ENCODE results near the gene SCAMP3.

Gene SCAMP3

DNA sequence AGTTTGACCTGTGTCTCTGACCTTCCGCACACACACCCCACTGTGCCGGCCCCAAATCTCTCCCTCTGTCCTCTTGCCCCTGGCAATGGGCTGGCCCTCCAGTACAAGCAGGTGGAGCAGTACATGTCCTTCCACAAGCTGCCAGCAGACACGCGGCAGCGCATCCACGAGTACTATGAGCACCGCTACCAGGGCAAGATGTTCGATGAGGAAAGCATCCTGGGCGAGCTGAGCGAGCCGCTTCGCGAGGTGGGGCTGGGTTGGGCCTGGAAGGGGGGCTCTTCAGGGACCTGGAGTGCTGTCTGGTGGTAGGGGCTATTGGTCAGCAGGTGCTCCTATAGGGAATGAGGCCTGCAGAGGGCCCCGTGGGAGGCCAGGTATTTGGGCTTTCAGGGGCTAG, 22.9 kb upstream of the SCAMP3 start:
- DNase-seq: no peak

DNA sequence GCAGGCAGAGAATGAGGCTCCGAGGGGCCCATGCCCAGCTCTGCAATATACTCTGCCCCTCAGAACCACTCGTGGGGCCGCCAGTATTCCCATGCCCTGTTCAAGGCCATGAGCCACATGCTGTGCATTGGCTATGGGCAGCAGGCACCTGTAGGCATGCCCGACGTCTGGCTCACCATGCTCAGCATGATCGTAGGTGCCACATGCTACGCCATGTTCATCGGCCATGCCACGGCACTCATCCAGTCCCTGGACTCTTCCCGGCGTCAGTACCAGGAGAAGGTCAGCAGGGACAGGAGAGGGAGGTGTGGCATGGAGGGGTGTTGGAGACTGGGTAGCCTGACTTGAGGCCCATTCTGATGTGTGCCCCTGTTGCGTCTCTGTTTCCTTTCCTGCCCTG, 22.3 kb upstream of the SCAMP3 start:
- DNase-seq: no peak

DNA sequence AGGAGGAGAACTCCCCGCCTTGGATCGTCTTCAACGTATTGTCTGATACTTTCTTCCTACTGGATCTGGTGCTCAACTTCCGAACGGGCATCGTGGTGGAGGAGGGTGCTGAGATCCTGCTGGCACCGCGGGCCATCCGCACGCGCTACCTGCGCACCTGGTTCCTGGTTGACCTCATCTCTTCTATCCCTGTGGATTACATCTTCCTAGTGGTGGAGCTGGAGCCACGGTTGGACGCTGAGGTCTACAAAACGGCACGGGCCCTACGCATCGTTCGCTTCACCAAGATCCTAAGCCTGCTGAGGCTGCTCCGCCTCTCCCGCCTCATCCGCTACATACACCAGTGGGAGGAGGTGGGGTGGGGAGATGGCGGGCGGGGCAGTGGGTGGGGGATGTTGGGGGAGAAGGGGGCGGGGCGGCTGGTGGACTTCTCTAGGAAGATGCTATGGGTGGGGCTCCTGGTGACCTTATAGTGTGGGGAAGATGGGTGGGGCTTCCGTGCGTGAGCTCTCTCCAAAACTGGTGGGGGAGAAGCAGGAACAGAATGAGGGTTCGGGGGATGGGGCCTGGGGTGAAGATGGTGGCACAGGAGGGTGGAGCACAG, 20.4 kb upstream of the SCAMP3 start:
- DNase-seq: no peak

DNA sequence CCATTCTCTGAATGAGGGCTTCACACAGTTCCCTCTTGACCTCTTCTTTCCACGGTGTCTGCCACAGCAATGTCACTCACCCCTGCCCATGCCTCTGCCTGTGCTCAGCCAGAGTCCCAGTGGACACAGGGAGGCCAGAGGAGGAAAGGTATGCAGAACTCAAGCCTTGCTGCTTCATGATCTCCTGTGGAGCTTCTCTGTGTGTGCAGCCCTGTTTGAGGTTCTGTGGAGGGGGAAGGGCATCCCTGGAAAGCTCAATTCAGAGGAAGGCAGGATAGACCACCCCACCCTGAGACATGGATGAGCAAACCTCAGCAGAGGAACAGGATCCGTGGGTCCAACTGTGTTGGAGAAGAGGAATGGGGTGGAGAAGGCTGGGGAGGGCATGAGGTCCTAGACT, 17.1 kb upstream of the SCAMP3 start:
- DNase-seq: no peak

DNA sequence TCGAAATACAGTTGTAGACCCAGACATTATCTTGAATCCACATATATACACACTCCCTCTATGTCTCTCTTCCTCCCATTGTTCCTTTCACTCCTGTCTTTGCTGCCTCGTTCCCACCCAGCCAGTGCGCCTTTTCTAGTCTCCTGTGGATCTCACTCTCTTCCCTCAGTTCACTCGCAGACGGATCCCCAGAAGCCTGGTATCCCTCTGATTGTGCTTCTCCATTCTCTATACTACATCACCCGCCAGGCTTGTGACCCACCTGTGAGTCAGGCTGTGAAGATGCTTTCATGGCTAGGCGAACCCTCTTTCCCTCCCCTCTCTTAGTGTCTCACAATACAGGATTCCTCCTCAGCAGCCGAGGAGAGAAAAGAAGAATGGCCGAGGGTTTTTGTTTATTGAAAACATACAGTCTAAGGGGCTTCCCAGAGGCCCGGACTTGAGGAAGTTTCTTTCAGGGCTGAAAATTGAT, 16.6 kb upstream of the SCAMP3 start:
- DNase-seq: no peak

DNA sequence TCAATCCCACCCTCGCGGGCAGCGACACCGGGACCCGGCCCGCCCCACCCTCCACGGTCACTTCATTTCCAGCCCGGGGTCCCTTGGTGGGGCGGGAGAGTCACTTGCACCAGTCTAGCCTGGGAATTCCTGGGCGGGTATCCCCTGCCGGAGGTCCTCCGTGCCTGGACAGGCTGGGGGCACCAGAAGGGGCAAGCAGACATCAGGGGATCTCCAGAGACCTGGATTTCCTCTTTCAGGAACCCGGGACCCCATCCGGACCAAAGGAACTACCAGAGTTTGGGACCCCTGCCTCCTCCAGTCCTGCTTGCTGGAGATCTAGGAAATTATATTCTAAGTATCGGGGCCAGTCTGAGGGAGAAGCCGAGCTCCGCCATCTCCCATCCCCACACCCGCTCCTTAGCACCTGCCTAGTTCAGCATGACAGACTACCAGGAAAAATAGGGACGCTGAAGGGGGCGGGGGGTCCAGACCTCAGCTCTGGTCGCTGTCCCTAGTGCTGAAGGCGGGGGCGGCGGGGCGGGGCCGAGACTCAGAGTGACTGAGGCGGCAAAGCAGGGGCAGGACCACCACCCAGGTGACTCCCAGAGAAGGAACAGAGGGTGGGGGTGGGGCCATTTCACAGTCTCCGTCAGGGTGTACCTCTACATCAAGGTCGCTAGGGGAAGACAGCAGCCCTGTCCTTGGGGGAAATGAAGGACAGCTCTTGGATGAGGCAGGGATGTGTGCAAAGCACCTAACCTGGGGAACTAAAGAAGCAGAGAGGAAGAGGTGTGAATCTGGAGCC, 15.9 kb upstream of the SCAMP3 start:
- DNase-seq: no peak

DNA sequence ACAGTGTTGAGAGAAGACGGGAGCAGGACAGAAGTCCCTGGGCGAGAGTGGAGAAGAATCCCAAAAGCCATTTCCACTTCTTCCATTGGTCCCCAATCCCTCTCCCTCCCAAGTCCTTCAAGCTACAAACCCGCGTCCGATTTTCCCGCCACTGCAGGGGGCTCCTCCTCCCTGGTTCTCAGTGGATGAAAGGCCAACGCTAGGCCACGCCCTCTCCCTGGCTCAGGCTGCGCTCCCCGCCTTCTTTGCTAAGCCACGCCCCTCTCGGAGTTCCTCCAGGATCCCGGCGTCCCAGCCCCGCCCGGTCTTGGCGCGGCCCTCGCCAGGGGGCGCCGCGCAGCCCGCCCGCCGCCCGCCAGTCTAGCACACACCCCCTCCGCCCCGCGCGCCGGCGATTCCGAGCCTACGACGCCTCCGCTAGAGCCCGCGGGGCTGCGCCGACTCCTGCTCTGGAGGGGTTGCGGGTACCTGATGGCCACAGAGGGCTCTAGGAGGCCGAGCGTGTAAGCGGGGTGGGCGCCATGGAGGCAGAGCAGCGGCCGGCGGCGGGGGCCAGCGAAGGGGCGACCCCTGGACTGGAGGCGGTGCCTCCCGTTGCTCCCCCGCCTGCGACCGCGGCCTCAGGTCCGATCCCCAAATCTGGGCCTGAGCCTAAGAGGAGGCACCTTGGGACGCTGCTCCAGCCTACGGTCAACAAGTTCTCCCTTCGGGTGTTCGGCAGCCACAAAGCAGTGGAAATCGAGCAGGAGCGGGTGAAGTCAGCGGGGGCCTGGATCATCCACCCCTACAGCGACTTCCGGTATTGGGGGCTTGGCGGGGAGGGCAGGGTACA, 15.1 kb upstream of the SCAMP3 start, which contains the start of gene HCN3:
Gene HCN3, plus strand, starts transcription at position 394 of the 832 bp plus-strand sequence. Its CDS starts 128 bp downstream, at position 522.
- peak; percentile 78 for DNase-seq

DNA sequence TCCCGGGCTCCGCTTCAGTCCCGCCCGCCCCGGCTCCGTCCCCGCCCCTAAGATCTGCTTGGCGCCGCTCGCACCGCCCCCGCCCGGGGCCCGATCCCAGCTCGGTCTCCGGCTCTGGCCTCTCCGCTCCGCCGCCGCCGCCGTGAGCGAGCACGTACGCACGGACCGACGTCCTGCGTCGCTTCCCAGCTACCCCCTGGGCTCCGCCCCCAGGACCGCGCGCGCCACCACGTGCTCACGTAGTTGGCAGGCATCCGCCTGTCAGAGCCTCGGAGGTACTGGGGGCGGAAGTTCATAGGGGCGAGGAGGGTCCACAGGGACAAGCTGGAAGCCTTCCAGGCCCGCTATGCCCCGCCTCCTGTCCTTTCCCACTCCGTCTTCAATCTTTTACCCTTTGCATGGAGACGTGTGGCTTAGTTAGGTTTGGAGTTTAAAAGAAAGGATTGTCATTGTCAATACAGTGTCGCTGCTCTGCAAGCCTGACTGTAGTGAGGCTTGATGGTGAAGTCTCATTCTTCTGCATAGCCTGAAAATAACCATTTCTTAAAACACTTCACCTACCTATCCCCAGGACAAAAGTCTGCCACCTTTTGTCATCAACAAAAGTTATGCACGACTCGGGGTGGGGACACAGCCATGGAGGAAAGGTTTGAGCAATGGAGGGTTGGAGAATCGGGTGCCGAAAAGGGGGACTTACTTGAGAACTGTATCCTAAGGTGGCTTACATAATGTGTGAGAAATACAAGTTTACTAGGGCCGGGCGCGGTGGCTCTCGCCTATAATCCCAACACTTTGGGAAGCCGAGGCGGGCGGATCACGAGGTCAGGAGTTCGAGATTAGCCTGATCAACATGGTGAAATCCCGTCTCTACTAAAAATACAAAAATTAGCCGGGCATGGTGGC, 11.4 kb upstream of the SCAMP3 start, which contains the start of gene CLK2:
Gene CLK2, minus strand, starts transcription at position 162 of the 903 bp plus-strand sequence. CDS start 2,527 bp downstream, outside the sequence.
- DNase-seq: peak; percentile 84

DNA sequence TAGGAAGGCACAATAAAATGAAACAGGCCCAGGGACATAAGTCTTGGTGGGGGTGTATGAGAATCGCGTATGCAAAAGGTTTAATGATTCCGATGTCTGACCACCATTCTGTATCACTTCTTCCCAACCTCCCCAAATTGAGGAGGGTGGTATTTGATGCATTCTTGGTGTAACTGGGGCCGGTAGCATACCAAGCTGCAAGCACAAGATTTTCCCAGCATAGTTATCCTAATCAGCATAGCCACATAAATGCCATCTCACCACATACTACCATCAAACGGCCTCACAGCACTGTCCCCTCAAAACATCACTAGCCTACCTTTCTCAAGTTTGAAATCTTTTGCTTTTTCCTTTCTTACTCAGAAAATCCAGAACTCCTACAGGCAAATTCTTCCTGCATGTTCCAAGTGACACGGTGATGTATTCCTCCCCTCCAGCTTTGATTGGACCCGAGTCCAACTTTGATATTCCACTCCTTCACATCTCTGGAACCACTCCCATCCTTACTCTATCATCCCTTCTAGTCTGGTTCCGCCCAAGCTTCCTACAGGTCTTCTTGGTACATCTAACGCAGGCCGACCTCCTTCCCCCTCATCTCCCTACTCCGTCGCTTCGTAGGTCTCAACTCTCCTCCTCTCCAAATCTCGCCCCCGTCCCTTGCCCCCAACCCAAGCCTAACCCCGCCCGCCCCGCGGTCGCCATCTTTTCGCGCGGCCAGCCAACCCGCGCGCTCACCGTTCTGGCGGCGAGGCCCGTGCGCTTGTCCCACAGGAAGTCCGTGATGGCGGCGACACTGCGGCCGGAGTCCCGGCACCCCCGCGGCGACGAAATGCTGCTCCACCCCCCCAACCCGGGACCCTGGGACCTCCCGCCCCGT, 10.5 kb upstream of the SCAMP3 start:
- DNase-seq: no peak

DNA sequence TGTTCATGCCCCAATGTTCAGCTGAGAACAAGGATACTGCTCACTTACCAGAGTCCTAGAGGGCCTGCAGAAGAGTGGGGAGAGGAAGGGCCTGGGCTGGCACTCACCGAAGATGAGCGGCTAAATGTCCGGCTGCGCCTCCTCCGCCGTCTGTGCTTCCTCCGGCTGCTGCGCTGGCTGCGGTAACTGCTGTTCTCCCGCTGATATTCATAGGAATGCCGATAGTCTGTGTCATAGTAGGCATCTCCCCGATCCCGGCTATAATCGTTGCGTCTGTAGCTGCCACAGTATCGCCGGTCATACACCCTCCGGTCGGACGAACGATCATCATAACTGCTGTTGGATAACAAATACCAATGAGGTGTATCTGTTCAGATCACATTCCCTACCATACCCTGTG, 7.2 kb upstream of the SCAMP3 start:
- no peak for DNase-seq

DNA sequence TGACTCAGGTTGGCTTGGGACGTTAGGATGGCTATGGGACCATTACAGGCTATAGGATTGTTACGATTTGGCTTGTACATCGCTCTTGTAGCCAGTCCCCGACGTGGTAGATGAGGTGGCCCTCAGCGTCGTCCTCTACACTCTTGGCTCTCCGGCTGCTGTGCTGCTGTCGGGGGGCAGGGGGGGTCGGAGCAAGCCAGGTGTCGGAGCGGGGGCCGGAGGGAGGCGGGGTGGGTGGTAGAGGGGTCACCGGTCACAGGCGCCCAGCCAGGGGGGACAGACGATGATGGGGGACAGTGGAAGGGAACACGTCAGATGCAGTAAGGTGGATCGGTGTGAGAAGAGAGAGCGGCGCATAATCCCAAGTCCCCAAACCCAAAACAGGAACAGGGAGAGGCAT, 6.5 kb upstream of the SCAMP3 start:
- no peak for DNase-seq

DNA sequence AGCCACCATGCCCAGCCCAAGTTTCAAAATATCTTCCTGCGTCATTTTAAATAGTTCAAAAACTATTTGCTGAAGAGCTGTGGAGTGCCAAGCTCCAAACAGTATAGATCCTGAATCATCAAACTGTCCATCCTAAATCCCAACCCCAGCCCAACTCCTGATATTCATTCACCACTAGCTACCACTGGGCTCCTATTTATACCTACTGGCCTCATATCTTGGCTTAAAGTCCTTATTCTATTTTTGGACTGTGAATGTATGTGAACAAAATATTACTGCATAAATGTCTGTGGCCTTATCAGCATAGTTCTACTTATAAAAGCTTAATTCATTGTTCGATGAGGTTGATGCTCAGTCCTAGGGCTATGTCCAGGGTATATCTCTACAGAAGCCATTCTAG, 5.2 kb upstream of the SCAMP3 start:
- no peak for DNase-seq

DNA sequence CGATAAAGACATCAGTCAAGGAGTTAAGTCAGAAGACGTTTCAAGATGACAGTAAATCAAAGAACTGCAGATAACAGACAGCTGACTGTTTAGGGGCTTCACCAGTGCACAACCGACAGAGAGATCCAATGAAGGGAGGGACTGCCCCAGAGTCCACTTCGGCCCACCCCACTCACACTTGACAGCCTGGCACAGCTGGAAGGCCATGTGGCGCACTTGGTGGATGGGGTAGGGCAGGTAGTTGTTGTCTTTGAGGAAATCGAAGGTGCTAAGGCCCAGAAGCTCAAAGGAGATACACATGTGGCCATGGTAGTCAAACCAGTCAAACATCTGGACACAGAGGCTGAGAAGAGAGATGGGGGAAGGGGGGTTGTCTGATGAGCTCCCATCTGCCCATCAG, 4.4 kb upstream of the SCAMP3 start:
- no peak for DNase-seq

DNA sequence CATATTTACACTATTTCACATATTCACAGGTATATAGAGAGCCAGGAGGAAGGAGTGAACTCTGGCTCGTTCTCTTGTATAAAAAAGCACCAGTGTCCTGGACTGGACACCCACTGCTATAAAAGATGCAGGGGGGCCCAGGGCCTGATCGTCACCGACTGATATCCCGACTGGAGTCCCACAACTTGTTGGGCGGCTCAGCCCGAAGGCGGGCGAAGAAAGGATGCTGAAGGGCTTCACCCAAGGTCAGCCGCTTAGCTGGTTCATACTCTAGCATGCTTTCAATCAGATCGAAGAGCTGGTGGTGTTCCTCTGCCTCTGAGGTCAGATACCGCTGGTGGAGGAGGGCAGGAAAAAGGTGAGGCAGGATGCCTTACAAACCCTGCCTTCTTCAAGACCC, 907 bp upstream of the SCAMP3 start:
- no peak for DNase-seq

DNA sequence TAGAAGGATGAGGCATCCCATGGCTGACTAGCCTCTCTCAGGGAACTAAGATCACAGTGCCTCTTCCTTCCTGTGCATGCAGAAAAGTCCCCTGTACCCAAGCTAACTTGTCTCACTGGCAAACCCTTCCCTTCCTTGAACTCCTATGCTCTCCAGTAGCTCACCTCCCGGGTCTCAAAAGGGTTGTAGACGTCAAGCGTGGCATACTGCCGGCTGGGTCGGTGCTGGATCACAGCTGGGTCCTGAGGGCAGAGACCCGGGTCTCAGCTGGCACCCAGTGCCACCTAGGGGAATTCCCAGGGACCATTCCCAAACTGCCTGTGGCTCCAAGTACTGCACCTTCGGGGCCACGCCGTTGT, 688 bp downstream of the SCAMP3 start:
- no peak for DNase-seq

DNA sequence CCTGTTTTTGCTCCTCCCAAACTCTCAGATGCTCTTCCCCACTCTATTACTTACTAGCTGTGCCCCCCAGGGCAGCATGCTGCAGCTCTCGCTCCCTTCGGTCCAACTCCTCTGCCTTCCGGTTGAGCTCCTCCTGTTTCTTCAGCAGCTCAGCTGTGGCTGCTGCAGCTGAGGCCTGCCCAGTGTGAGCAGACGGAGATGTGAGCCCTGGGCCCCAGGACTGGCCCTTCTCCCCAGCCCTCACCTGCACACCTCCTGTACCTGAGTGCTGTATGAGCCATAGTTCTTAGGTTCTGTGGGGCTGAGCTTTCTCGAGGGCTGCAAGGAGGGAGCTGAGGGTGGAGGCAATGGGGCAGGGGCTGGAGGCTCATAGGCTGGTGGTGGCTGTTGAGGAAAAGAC, 1.9 kb downstream of the SCAMP3 start:
- DNase-seq: no peak

DNA sequence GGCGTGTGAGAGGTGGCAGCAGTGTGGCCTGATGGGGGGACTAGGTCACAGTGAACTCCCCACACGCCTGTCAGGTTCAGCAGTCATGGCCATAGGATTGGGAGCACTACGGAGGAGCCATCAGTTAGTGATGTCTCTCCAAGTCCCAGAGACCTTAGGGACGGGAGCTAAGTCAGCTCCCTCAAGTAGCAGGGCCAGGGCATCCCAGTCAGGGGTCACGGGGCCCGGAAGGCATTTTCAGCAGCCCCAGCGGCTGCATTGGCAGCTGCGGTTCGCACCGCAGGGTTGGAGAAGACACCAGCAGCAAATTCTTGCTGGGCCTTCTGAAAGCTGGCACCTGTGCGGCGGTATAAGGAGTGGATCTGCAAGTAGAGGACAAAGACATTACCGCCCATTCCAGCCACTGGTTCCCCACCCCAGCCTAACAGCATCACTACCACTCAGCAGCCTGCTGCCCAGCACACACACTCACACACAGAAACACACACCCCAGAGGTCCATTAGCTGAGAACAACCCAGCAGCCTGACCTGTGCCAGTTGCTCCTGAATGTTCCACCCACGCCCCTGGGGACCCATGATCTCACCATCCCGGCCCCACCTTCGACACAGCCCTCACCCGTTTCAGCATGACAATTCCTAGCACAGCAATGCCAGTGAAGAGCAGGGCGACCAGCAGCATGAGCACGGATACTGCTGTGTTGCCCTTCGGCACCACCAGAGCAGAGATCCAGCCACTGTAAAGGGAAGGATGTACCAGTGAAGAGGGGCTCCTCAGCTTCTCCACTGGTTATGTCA, 5.9 kb downstream of the SCAMP3 start:
- no peak for DNase-seq

DNA sequence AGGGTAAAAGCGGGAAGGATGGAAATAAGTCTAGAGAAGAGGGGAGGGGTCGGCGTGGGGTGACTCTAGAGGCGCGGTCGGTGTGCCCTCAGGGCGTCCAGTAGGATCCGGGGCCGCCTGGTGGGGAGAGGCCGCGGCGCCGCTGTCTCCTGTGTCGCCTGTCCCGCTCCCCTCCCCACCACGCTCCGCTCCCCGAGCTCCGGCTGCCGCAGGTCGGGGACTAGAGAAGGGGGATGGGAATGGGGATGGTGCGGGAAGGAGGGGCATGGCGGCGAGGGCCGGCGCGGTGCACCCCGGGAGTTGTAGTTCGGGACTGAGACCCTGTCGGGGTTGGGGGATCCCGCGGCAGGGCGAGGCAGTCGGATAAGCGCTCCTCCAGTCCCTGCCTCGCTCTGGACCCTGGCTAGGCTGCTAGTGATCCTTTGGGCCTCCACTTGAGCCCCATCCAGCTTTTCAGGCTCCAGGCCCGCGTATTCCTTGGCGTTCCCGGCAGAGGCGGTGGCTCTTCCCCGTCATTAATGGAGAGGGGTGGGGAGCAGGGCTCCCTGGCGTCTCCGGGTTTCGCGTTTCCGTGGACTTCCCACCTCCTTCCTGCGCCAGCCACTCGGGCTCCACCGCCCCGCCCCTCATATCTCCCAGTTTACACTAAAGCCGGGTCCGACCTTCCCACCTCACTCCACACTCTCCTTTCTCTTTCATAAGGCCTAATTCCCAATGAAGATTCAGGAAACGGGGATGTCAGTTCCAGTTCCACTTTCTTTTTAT, 6.7 kb downstream of the SCAMP3 start, which contains the start of gene ENTREP3:
Gene ENTREP3, minus strand, starts transcription at position 241 of the 765 bp plus-strand sequence. CDS start 606 bp downstream, outside the sequence.
- DNase-seq: no peak

DNA sequence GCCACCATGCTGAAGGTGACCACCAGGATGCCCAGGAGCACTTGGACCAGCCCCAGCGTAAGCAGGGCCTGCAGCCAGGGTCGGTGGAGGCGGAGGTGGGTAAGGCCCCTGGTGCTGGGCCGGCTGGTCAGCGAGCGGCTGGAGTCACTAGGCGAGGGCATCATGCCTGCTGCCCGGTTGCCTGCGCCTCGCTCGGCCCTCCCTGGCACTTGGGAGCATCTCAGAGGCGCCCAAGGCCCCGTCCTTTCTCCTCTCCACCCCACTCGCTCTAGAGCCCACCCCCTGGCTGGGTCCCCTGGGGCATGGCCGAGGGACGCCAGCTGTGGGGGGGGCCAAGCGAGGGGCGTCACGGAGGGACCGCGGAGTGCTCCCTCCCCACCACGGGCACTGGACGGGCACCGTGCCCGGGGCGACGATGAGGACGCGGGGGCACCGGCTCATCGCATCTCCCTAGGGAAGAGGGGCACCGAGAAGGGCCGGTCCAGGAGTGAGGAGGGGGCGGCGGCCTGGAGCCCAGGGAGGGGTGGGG, 7.4 kb downstream of the SCAMP3 start:
- no peak for DNase-seq
